RWPE1 (cell line): ENCODE results near the gene FAT3.

Source experiments
- CTCF ChIA-PET: fragments of 350-600 bp; sonication (Branson Sonifier 250); formaldehyde crosslinking; extraction: SDS; loops from one replicate; lab custom pipeline; 2021; lab: Yijun Ruan, JAX
- POLR2A ChIA-PET: fragments of 400-600 bp; formaldehyde crosslinking; extraction: SDS; loops from one replicate; lab custom pipeline; 2020; ENCODE audit warnings: antibody characterized with exemption; ENCODE audit not compliant: low non-redundant PET; lab: Yijun Ruan, JAX
- DNase-seq: peaks from one replicate; pipeline ENCODE4 v3.0.0; 2012; ENCODE audit warnings: low spot score
- H3K27ac ChIP-seq: fragments of 450-650 bp; 2 replicates; pipeline ENCODE4 v1.5.1; 2017
- CTCF ChIP-seq: fragments of 450-650 bp; conservative IDR thresholded peaks from 2 replicates; pipeline ENCODE4 v1.5.1; 2017; ENCODE audit warnings: low read depth, mild to moderate bottlenecking

Gene FAT3

DNA sequence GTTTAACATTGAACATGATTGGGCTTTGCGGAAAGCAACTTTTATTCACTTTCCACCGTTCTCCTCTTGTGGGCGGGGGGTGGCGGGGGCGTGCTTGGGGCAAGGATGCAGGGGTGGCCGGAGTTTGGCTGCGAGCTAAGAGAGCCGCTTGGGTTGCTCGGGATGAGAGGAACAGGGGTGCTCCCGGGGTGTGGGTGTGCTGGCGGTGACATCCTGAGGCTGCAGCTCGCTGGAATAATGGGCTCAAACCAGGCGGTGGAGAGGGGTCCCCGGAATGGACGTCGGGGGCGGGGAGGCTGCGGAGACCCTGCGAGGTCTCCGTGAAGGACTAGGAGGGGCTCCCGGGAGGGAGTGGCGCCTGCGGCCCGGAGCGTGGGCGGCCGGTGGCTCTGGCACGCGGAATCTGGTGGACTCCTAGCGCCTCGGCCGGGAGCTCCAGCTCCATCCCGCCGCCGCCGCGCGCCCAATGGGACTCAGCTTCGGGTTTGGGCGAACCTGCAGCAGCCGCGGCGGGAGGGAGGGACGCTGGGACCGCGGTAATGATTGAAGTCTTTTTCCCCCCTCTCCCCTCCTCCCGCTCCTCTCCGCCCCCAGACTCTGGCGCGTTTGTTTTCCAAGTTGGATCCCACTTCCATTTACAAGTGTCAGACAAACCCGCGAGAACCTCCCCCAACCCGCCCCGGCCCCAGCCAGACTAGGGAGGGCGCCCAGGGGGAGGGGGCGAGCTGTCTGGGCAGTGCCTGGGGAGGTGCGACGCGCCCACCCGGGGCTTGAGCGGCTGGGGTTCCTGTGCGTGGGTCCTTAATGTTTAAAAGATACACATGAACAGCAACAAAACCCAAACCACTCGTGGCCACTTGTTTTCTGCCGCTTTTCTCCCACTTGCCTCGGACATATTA, 2.0 kb downstream of the FAT3 start:
- POLR2A ChIA-PET: no interaction called here
- CTCF ChIA-PET: interaction anchor here (0.5 to 1.0 kb wide), 2 partner anchors 478 to 659 kb away, joined by 3 to 4 read pairs; no protein-coding TSS in a partner anchor
- no peak overlapping the region for H3K27ac ChIP-seq
- no peak for TF ChIP-seq CTCF
- no peak for DNase-seq

DNA sequence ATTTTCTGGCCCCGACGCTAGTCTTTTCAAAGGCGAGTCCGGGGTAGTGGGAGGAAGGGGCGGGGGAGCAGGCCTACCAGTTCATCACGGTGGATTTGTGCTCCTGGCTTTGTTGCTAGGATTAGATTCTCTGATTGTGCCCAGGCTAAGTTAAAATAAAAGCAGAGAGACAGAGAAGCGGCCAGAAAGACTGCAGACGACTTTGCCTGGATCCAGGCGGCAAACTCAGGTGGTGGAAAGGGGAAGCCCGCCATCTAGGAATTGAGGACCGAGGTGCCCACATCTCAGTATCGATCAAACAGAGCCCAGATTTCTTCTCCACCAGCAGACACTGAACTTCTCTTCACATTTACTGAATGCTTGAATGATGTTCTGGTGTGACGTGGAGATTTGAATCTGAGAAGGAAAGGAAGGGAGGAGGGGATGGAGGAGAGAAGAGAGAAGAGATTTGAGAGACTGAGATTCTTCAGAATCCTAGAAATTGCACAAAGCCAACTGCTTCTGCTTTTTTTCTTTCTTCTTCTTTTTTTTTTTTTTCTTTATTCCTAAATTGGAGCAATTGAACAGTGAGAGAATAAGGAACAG, 2.7 kb downstream of the FAT3 start:
- DNase-seq: no peak

DNA sequence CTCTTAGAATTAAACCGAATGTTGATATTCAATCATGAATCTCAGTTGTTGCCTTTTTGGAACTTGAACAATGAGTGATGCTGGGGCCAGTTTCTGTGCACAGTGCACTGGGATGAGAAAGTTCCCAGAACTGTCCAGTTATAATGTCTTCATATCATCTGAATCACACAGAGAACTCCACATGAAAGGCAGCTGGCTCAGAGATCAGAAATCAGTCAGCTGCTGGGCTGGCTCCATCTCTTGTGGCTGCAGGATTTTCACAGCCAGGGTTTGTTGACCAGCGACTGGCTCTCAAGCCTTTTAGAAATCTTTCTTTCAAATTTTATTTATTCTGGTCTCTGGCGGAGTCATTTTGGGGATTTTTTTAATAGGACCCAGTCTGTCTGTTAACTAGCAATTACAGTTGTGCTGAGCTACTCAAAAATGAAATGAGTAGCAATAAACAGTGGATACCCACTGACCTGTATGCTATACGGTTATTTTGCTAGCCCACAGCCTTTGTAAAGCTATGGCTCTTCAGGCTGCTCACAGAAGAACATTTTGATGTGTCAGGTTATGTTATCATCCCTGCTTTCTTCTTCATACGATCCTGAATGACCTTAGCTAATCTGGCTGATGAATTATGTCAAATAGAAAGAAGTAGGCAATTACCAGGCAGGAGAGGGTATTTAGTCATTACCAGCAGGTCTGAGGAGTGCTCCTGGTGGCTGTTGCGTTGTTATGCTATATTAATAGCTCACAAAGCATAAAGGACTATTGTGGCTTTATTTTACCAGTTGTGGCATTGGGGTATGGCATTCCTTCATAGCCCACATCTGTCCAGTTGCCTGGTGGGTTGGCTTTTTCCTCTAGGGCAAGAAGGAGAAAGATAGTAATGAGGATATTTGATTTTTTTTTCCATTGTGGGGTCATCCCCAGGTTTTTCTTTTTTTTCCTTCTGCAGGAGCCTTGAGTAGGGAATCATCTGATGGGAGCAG, 3.6 kb downstream of the FAT3 start:
- CTCF ChIA-PET: interaction anchor here (0.8 kb wide), 1 partner anchor 20 kb away, joined by 4 read pairs; no protein-coding TSS in a partner anchor
- no peak for DNase-seq
- TF ChIP-seq CTCF: no peak
- POLR2A ChIA-PET: no interaction called here
- no peak overlapping the region for H3K27ac ChIP-seq

More for the DNA sequence above, 2.7 kb downstream of the FAT3 start:
- POLR2A ChIA-PET: no interaction called here
- TF ChIP-seq CTCF: no peak
- CTCF ChIA-PET: no interaction called here
- H3K27ac ChIP-seq: no peak overlapping the region

- DNase-seq: no peak
- POLR2A ChIA-PET: no interaction called here
- no peak for TF ChIP-seq CTCF
- CTCF ChIA-PET: no interaction called here
- no peak overlapping the region for H3K27ac ChIP-seq
Measured at GRCh38 chr11:92236856-92237255, 12.2 kb downstream of the FAT3 start.

DNA sequence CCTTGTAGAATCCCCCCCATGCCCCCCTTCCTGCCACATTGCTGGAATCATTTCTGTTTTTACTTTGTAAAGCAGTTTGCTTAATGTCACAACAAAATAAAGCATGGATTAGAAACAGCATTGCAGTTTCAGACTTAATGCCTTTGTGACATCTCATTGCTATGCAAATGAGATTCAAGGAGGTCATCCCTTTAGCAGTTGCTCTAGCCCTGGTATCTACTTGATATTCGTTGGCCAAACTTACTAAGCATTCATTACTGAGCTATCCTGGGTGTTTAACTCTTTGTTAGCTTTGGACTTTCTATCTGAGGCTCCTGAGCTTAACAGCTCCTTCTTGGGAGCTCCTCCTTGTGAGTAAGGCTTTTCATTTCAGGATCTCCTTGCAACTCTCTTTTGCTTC, 16.3 kb downstream of the FAT3 start:
- no peak for TF ChIP-seq CTCF
- CTCF ChIA-PET: no interaction called here
- H3K27ac ChIP-seq: no peak overlapping the region
- POLR2A ChIA-PET: no interaction called here
- no peak for DNase-seq
